ENCODE results near the gene OGT.

OGT gene

GRCh38 chrX:71625471-71625870 lies 92.6 kb downstream of the OGT start:
- in situ Hi-C loops (cut with MboI; ENCODE audit: low pct_unique_long_range_greater_than_20kb, low sequenced_read_pairs, unreplicated experiment): no loop called here
- DNase-seq (ENCODE audit: low spot score): no peak
- no peak for TF ChIP-seq CTCF (IDR thresholded peaks at IDR 0.05; ENCODE audit: extremely low read depth, insufficient read depth, missing control alignments)
